Lower leg skin (tissue), 4 donors: Measurements from ENCODE around the gene CBX2. TPM values are rescaled to one million over a fixed set of nuclear protein-coding genes. Genes with fewer than 3 reads are reported as not detected.
A peak's percentile ranks its signal among the peaks of the same experiment; 100 is the strongest.

Experiments
- DNase-seq, 2 donors: peaks; one replicate each; pipeline ENCODE4 v3.0.0-alpha.2; 2019; ENCODE audit warnings: low spot score in 2 of 2
- H3K4me3 ChIP-seq: fragments of 200-600 bp; sonication (generic); 2 replicates; pipeline ENCODE4 v1.5.1; 2017; ENCODE audit warnings: mild to moderate bottlenecking, low read depth; ENCODE audit not compliant: poor library complexity, severe bottlenecking
- CTCF ChIP-seq, 3 donors: fragments of 450-650 bp; IDR thresholded peaks; one replicate each; pipeline ENCODE4 v1.5.1; 2016; ENCODE audit warnings: antibody characterized with exemption in 3 of 3, mild to moderate bottlenecking in 3 of 3, moderate library complexity in 2 of 3
- POLR2A ChIP-seq, 2 donors: fragments of 450-650 bp; IDR thresholded peaks; one replicate each; pipeline ENCODE4 v1.6.1; 2016 to 2017; ENCODE audit warnings: antibody characterized with exemption in 2 of 2, mild to moderate bottlenecking in 1 of 2, moderate library complexity in 1 of 2
- WGBS, 2 donors: methylation state at CpG; one replicate each; pipeline ENCODE4 v1.1.5; 2018; 5-methylcytosine and 5-hydroxymethylcytosine counted together
- intact Hi-C: fragments of 100-400 bp; cut with DNase I; formaldehyde crosslinking; loops from one replicate; pipeline ENCODE4 v1.15.0; 2023; ENCODE audit warnings: low total_unique reads
- total RNA-seq, 4 donors: library from RNA; depleted of rRNA; stranded (reverse); fragments of >200 nt; gene quantifications; one replicate each; pipeline ENCODE4 v1.1.0, GENCODE V29; 2016

Gene CBX2
- total RNA-seq, 4 donors from 2014 or later, result 1.9 to 3.8 (median 3.1) TPM

- DNase-seq, result peak in 1 of 2 donors; percentile 18
- TF ChIP-seq POLR2A (IDR thresholded peaks at IDR 0.05) (no peak), CTCF (IDR thresholded peaks at IDR 0.05) (no peak)
- intact Hi-C loops, result no loop called here
- no peak overlapping the region for H3K4me3 ChIP-seq
- WGBS, 2 donors, result 90 to 91% methylated on average over 61 of the region's 61 CpGs
Observed at GRCh38 chr17:79834565-79835469, 56.9 kb downstream of the CBX2 start.

GRCh38 chr17:79835470-79835899 lies 57.5 kb downstream of the CBX2 start:
- intact Hi-C loops, result no loop called here
- WGBS, 2 donors, result 84 to 90% methylated on average over 13 of the region's 13 CpGs
- TF ChIP-seq POLR2A (IDR thresholded peaks at IDR 0.05) (no peak), CTCF (IDR thresholded peaks at IDR 0.05) (no peak)
- no peak overlapping the region for H3K4me3 ChIP-seq
- DNase-seq, result no peak

GRCh38 chr17:79835953-79836509 lies 58.1 kb downstream of the CBX2 start:
- DNase-seq, result peak in 1 of 2 donors; percentile 52
- TF ChIP-seq CTCF (IDR thresholded peaks at IDR 0.05), result no peak
- TF ChIP-seq POLR2A (IDR thresholded peaks at IDR 0.05), result no peak
- WGBS, 2 donors, result 68 to 78% methylated on average over 22 to 23 of the region's 24 CpGs
- intact Hi-C loops, result no loop called here
- H3K4me3 ChIP-seq, result no peak overlapping the region

- intact Hi-C loops, result no loop called here
- TF ChIP-seq POLR2A (IDR thresholded peaks at IDR 0.05), result no peak
- no peak for TF ChIP-seq CTCF (IDR thresholded peaks at IDR 0.05)
- DNase-seq, result peak in 1 of 2 donors; percentile 48
- no peak overlapping the region for H3K4me3 ChIP-seq
- WGBS, 2 donors, result 30 to 43% methylated on average over 17 to 18 of the region's 18 CpGs
Observed at GRCh38 chr17:79836510-79836971, 58.6 kb downstream of the CBX2 start.

GRCh38 chr17:79836972-79837887 lies 59.3 kb downstream of the CBX2 start:
- DNase-seq, result peak; percentile 60 to 95
- intact Hi-C loops, result no loop called here
- TF ChIP-seq POLR2A (IDR thresholded peaks at IDR 0.05), result no peak
- TF ChIP-seq CTCF (IDR thresholded peaks at IDR 0.05), result no peak
- no peak overlapping the region for H3K4me3 ChIP-seq
- 23 to 25% methylated on average over 31 to 36 of the region's 41 CpGs for WGBS, 2 donors
